K562 (cell line): ENCODE results near the gene MPC1. TPM values are rescaled to one million over a fixed set of nuclear protein-coding genes. Genes with fewer than 3 reads are reported as not detected.
A peak's percentile ranks its signal among the peaks of the same experiment; 100 is the strongest.

Experiments
- BCOR ChIP-seq: fragments of 450-650 bp; IDR thresholded peaks from 2 replicates; pipeline ENCODE4 v1.6.1; 2016
- BRCA1 ChIP-seq, 2 experiments: fragments of 450-650 bp in 1 of 2; sonication (generic) in 1 of 2; formaldehyde crosslinking in 1 of 2; IDR thresholded peaks; 2 replicates each; pipeline versions ENCODE4 v1.5.0 to v1.6.1; 2017 to 2020; ENCODE audit warnings: mild to moderate bottlenecking in 1 of 2, missing genetic modification reagents in 1 of 2
- E4F1 ChIP-seq: fragments of 250-450 bp; sonication (Bioruptor Pico); IDR thresholded peaks from 2 replicates; pipeline ENCODE4 v1.5.0; 2021; ENCODE audit warnings: mild to moderate bottlenecking, borderline replicate concordance
- ETV6 ChIP-seq, 3 experiments: fragments of 150-350 bp in 1 of 3; sonication (generic) in 1 of 3; formaldehyde crosslinking in 1 of 3; IDR thresholded peaks; 2 replicates each; pipeline versions ENCODE4 v1.6.1 to v1.8.0; 2014 to 2022; ENCODE audit warnings: borderline replicate concordance in 2 of 3, low read depth in 2 of 3, antibody characterized with exemption in 1 of 3, low read length in 1 of 3, mild to moderate bottlenecking in 1 of 3, missing genetic modification reagents in 1 of 3
- GATA2 ChIP-seq: sonication (generic); formaldehyde crosslinking; IDR thresholded peaks from 2 replicates; pipeline ENCODE4 v1.4.0; 2020; ENCODE audit warnings: mild to moderate bottlenecking, missing genetic modification reagents
- PHF21A ChIP-seq: fragments of 450-650 bp; IDR thresholded peaks from 2 replicates; pipeline ENCODE4 v1.6.1; 2017; ENCODE audit warnings: low read depth, borderline replicate concordance
- PKNOX1 ChIP-seq: fragments of 450-650 bp; IDR thresholded peaks from 2 replicates; pipeline ENCODE4 v1.6.1; 2016
- RBFOX2 ChIP-seq: fragments of 200-400 bp; formaldehyde crosslinking; IDR thresholded peaks from 2 replicates; pipeline ENCODE4 v1.6.1; 2017; ENCODE audit warnings: low read depth, mild to moderate bottlenecking, low read length, moderate library complexity
- SUPT5H ChIP-seq: fragments of 450-650 bp; IDR thresholded peaks from 2 replicates; pipeline ENCODE4 v1.6.1; 2016
- TEAD4 ChIP-seq, 2 experiments: sonication (generic) in 1 of 2; formaldehyde crosslinking in 1 of 2; IDR thresholded peaks; 2 replicates each; pipeline versions ENCODE4 v1.6.1 to v1.8.0; 2012 to 2022; ENCODE audit warnings: borderline replicate concordance in 1 of 2, inconsistent platforms in 1 of 2, low read length in 1 of 2, mild to moderate bottlenecking in 1 of 2, missing genetic modification reagents in 1 of 2
- TGIF2 ChIP-seq: sonication (generic); formaldehyde crosslinking; IDR thresholded peaks from 2 replicates; pipeline ENCODE4 v1.8.1; 2022; ENCODE audit warnings: mild to moderate bottlenecking, missing genetic modification reagents, moderate library complexity
- USF2 ChIP-seq: sonication (generic); formaldehyde crosslinking; IDR thresholded peaks from 2 replicates; pipeline ENCODE4 v1.5.0; 2020; ENCODE audit warnings: missing genetic modification reagents
- ZBTB26 ChIP-seq: fragments of 450-650 bp; formaldehyde crosslinking; IDR thresholded peaks from 2 replicates; pipeline ENCODE4 v1.4.0; 2022; ENCODE audit warnings: missing genetic modification characterization
- ZBTB33 ChIP-seq: sonication (generic); formaldehyde crosslinking; IDR thresholded peaks from 2 replicates; pipeline ENCODE4 v1.8.1; 2023; ENCODE audit warnings: mild to moderate bottlenecking, missing genetic modification reagents
- ZBTB49 ChIP-seq: sonication (generic); formaldehyde crosslinking; IDR thresholded peaks from 2 replicates; pipeline ENCODE4 v1.8.0; 2022; ENCODE audit warnings: missing genetic modification reagents, mild to moderate bottlenecking, borderline replicate concordance
- polyA plus RNA-seq, 8 experiments: library from polyadenylated mRNA; depleted of rRNA in 4 of 8; stranded (reverse) in 5 of 8; unstranded in 3 of 8; fragments of >200 nt; fragmentation: Nextera tagmentation in 2 of 8; fragmentation: Illumina TruSeq in 1 of 8; extraction: Ambion mirVana in 2 of 8; extraction: Trizol in 1 of 8; gene quantifications; 2 replicates each; pipeline versions ENCODE4 v1.2.1 to v1.2.3, GENCODE V29; 2011 to 2014; ENCODE audit warnings: inconsistent platforms in 1 of 8, missing spikeins in 1 of 8
- total RNA-seq, 7 experiments: library from RNA; depleted of rRNA in 6 of 7; stranded (reverse); fragments of >200 nt in 6 of 7; fragmentation: Illumina TruSeq in 2 of 7; extraction: Trizol in 2 of 7; gene quantifications; 2 replicates each; pipeline versions ENCODE4 v1.2.1 to v1.2.3, GENCODE V29; 2011 to 2021; ENCODE audit warnings: low replicate concordance in 1 of 7

The MPC1 gene
- total and polyA plus RNA-seq, 9 of the 15 experiments (the other 6 are each of a cell fraction or from before 2014, with no cell fraction given) = 78.6 to 185 (median 138) TPM

- TF ChIP-seq E4F1 (CRISPR knock-in tag) (no peak), RBFOX2 (no peak), ZBTB26 (CRISPR knock-in tag) (no peak), ZBTB33 (CRISPR knock-in tag) (peak; percentile 59; the same call in 1 of the 2 replicates), SUPT5H (peak; percentile 83), USF2 (no peak), GATA2 (CRISPR knock-in tag) (no peak), ZBTB49 (CRISPR knock-in tag) (0 out of 2 replicates have a peak, but pooled peaks have one; percentile 22), BCOR (no peak), PKNOX1 (no peak), BRCA1 (IDR thresholded peaks at IDR 0.05) (no peak), BRCA1 (CRISPR knock-in tag; IDR thresholded peaks at IDR 0.05) (0 out of 2 replicates have a peak, but pooled peaks have one; percentile 61), TGIF2 (CRISPR knock-in tag) (peak; percentile 41; the same call in 1 of the 2 replicates), TEAD4 (IDR thresholded peaks at IDR 0.05; ENCODE audit: low read length) (no peak), TEAD4 (CRISPR knock-in tag; IDR thresholded peaks at IDR 0.05; ENCODE audit: borderline replicate concordance) (peak; percentile 41; the same call in 1 of the 2 replicates), PHF21A (0 out of 2 replicates have a peak, but pooled peaks have one; percentile 9), ETV6 (IDR thresholded peaks at IDR 0.05; ENCODE audit: borderline replicate concordance in 1 of 2, low read depth in 2 of 2, low read length in 1 of 2) (no peak), ETV6 (CRISPR knock-in tag; IDR thresholded peaks at IDR 0.05; ENCODE audit: borderline replicate concordance) (0 out of 2 replicates have a peak, but pooled peaks have one; percentile 45)
Observed at GRCh38 chr6:166382500-166382932, 224 bp downstream of the MPC1 start (continued).
